Measurements from ENCODE around the gene JPT1.

JPT1 gene

DNA sequence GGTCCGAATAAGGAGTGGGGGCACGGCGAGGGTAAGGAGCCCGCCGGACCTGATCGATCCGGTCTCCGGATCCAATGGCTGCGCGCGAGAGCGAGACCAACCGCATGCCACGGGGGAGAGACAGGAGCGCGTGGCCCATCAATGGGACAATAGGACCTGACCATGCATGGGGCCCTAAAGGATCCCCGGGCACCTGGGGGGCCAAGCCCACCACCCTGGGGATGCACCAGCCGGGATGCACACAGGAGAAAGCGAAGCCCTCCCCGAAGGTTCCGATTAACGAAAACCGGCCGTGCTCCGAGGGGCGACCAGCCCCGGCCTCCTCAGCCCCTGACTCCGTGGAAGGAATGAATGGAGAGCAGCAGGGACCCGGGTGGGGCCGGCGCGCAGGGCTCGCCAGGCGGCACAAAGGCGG, 525 bp downstream of the JPT1 start:
- no peak for DNase-seq (ENCODE audit: low read depth)
- TF ChIP-seq, protein P1, sequence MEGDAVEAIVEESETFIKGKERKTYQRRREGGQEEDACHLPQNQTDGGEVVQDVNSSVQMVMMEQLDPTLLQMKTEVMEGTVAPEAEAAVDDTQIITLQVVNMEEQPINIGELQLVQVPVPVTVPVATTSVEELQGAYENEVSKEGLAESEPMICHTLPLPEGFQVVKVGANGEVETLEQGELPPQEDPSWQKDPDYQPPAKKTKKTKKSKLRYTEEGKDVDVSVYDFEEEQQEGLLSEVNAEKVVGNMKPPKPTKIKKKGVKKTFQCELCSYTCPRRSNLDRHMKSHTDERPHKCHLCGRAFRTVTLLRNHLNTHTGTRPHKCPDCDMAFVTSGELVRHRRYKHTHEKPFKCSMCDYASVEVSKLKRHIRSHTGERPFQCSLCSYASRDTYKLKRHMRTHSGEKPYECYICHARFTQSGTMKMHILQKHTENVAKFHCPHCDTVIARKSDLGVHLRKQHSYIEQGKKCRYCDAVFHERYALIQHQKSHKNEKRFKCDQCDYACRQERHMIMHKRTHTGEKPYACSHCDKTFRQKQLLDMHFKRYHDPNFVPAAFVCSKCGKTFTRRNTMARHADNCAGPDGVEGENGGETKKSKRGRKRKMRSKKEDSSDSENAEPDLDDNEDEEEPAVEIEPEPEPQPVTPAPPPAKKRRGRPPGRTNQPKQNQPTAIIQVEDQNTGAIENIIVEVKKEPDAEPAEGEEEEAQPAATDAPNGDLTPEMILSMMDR (conservative IDR thresholded peaks at IDR 0.05; ENCODE audit: low read length), result no peak
- peak overlapping the region; percentile 85 for H3K4me3 ChIP-seq (ENCODE audit: low read length)

DNA sequence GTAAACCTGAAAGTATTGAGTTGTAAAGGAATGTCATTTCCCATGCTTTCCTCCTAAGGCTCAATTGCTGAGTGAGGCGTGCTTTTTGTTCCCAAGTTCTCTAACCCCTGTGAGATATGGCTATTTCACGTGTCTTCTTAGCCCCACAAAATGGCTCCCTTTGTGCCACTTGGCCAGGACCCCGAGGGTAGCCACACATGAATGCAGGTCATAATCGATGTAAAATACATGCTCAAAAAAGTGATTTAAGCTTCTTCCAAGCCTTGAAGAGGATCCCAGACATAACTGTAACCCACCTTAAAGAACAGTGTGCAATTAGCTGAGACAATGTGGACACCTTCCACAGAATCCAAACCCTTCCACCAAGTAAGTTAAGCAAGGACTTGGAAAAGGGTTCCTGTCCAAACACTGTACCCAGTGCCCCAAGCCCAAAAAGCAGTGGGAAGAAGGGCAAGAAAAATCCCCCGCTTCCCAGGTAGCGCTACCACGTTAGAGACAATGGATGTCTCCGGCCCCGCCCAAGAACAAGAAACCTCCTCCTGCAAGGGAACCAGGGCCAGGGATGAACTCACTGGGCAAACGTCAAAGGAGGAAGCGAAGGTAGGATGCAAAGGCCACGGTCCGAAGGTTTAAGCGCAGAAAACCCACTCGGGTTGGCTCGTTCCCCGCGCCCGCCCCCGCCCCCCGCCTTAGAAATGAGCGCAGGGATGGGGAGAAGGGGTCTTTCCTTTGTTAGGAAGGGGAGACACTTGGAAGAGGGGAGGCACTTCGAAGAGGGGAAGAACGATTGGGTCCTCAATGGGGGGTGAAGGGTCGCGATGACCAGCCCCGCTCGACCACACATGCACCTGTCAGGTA, 1.2 kb downstream of the JPT1 start:
- TF ChIP-seq, protein P1 (conservative IDR thresholded peaks at IDR 0.05; ENCODE audit: low read length), result no peak
- DNase-seq (ENCODE audit: low read depth), result no peak
- peak overlapping the region; percentile 85 for H3K4me3 ChIP-seq (ENCODE audit: low read length)

DNA sequence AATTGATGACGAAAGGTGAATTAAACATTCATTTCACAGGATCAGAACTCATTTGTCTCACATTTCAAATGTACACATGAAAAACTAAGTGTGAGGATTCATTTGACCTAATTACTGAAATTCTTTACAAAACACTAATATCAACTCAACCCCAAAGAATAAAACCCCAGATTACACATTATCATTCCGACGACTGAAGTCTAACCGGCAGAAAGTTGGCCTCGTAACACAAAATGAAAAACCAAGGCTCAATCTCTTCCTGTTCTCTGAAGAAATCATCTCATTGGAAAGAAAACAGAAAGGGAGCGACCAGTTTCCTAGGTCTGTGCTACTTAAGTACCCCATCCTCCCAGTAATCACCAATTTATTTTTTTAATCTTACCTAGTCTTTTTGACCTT, 1.8 kb downstream of the JPT1 start:
- H3K4me3 ChIP-seq (ENCODE audit: low read length), result peak overlapping the region; percentile 85
- TF ChIP-seq, protein P1 (conservative IDR thresholded peaks at IDR 0.05; ENCODE audit: low read length), result no peak
- DNase-seq (ENCODE audit: low read depth), result no peak

GRCh38 chr17:75151930-75152329, 2.4 kb downstream of the JPT1 start:
- TF ChIP-seq, protein P1 (conservative IDR thresholded peaks at IDR 0.05; ENCODE audit: low read length), result no peak
- no peak overlapping the region for H3K4me3 ChIP-seq (ENCODE audit: low read length)
- no peak for DNase-seq (ENCODE audit: low read depth)

- TF ChIP-seq, protein P1 (conservative IDR thresholded peaks at IDR 0.05; ENCODE audit: low read length), result no peak
- no peak for DNase-seq (ENCODE audit: low read depth)
- H3K4me3 ChIP-seq (ENCODE audit: low read length), result no peak overlapping the region
Measured at GRCh38 chr17:75147878-75148546, 6.3 kb downstream of the JPT1 start.

DNA sequence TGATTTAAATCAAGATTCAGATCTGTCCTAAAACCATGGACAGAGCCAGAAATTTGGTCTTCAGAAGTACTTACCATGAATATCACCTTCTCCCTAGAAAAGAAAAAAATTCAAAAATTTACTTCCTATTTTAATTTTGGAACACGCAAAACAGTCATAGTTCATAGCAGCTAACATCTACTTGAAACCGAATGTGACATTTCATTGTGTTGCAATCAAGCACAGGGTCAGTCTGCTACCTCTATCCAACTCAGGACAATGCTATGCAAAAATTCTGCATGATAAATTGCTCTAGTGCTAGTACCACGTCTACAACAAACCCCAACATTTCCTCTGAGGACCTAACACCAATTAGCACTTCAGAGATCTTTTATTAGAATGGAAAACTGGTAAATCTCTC, 7.7 kb downstream of the JPT1 start:
- DNase-seq (ENCODE audit: low read depth), result peak; percentile 35
- H3K4me3 ChIP-seq (ENCODE audit: low read length), result no peak overlapping the region
- TF ChIP-seq, protein P1 (conservative IDR thresholded peaks at IDR 0.05; ENCODE audit: low read length), result no peak
